ENCODE data around the gene RBM8A. TPM values are rescaled to one million over a fixed set of nuclear protein-coding genes. Genes with fewer than 3 reads are reported as not detected.

Gene RBM8A
- total and polyA plus RNA-seq, 2 experiments from 2014 or later, result 282 to 289 TPM

GRCh38 chr1:145871994-145872924, 55.0 kb downstream of the RBM8A start:
- H3K9me3 ChIP-seq (ENCODE audit: low read depth), result no peaks in the 10 kb centered on the region

More at GRCh38 chr1:145871994-145872924, 55.0 kb downstream of the RBM8A start:
- peak; percentile 13 to 55 for DNase-seq (ENCODE audit: low read depth in 1 of 2, low spot score in 1 of 2)
- TF ChIP-seq CTCF (IDR thresholded peaks at IDR 0.05; ENCODE audit: low read depth, low read length), result no peak
- no peak overlapping the region for H3K27ac ChIP-seq
- no peak overlapping the region for H3K4me3 ChIP-seq
- H3K36me3 ChIP-seq, result no peaks in the 10 kb centered on the region
- H3K4me1 ChIP-seq (ENCODE audit: low read depth), result no peaks in the 10 kb centered on the region
- peaks cover 26% of the 10 kb centered on the region for H3K27me3 ChIP-seq

Other genes with a start within 250 kb of the RBM8A start
- 0.18 TPM in 1 of 2 replicates, not detected in the other for gene PDZK1, start 220.1 kb downstream of the RBM8A start, total RNA-seq
- gene PDZK1, start 220.1 kb downstream of the RBM8A start, polyA plus RNA-seq, result 0.50 and 0.77 TPM in 2 replicates
- not detected in 2 replicates for gene CD160, start 208.0 kb downstream of the RBM8A start, total RNA-seq
- gene CD160, start 208.0 kb downstream of the RBM8A start, polyA plus RNA-seq, result 0.35 and 0.71 TPM in 2 replicates
- 15.7 and 18.8 TPM in 2 replicates for gene RNF115, start 103.4 kb downstream of the RBM8A start, total RNA-seq
- 12.9 and 14.5 TPM in 2 replicates for gene RNF115, start 103.4 kb downstream of the RBM8A start, polyA plus RNA-seq
- gene POLR3C, start 103.3 kb downstream of the RBM8A start, total RNA-seq, result 31.4 and 34.9 TPM in 2 replicates
- gene POLR3C, start 103.3 kb downstream of the RBM8A start, polyA plus RNA-seq, result 33.2 and 44.6 TPM in 2 replicates
- gene NUDT17, start 81.9 kb downstream of the RBM8A start, total RNA-seq, result 19.7 and 23.1 TPM in 2 replicates
- 15.7 and 17.0 TPM in 2 replicates for gene NUDT17, start 81.9 kb downstream of the RBM8A start, polyA plus RNA-seq
- 22.2 and 23.7 TPM in 2 replicates for gene PIAS3, start 68.4 kb downstream of the RBM8A start, total RNA-seq
- 40.5 and 61.5 TPM in 2 replicates for gene PIAS3, start 68.4 kb downstream of the RBM8A start, polyA plus RNA-seq
- 0.11 TPM in 1 of 2 replicates, not detected in the other for gene ANKRD35, start 41.6 kb downstream of the RBM8A start, total RNA-seq
- gene ANKRD35, start 41.6 kb downstream of the RBM8A start, polyA plus RNA-seq, result 0.64 and 0.77 TPM in 2 replicates
- 1.9 and 3.0 TPM in 2 replicates for gene ITGA10, start 17.4 kb downstream of the RBM8A start, total RNA-seq
- gene ITGA10, start 17.4 kb downstream of the RBM8A start, polyA plus RNA-seq, result 5.6 and 6.1 TPM in 2 replicates
- 28.2 and 28.4 TPM in 2 replicates for gene PEX11B, start 8.8 kb downstream of the RBM8A start, total RNA-seq
- 42.3 and 50.1 TPM in 2 replicates for gene PEX11B, start 8.8 kb downstream of the RBM8A start, polyA plus RNA-seq
- 33.4 and 39.2 TPM in 2 replicates for gene LIX1L, start 30.5 kb upstream of the RBM8A start, total RNA-seq
- 46.4 and 59.0 TPM in 2 replicates for gene LIX1L, start 30.5 kb upstream of the RBM8A start, polyA plus RNA-seq
- gene ANKRD34A, start 37.1 kb upstream of the RBM8A start, total RNA-seq, result 4.3 and 5.7 TPM in 2 replicates
- 2.7 and 5.4 TPM in 2 replicates for gene ANKRD34A, start 37.1 kb upstream of the RBM8A start, polyA plus RNA-seq
- 20.6 and 43.4 TPM in 2 replicates for gene POLR3GL, start 37.2 kb upstream of the RBM8A start, total RNA-seq
- gene POLR3GL, start 37.2 kb upstream of the RBM8A start, polyA plus RNA-seq, result 65.1 and 88.2 TPM in 2 replicates
- gene TXNIP, start 69.1 kb upstream of the RBM8A start, total RNA-seq, result 190 and 260 TPM in 2 replicates
- gene TXNIP, start 69.1 kb upstream of the RBM8A start, polyA plus RNA-seq, result 172 and 303 TPM in 2 replicates
- gene HJV, start 94.3 kb upstream of the RBM8A start, total RNA-seq, result 0.18 TPM in 1 of 2 replicates, not detected in the other
- not detected in 2 replicates for gene HJV, start 94.3 kb upstream of the RBM8A start, polyA plus RNA-seq
- 1.1 and 1.2 TPM in 2 replicates for gene NBPF10, start 217.3 kb upstream of the RBM8A start, total RNA-seq
- 0.86 and 0.87 TPM in 2 replicates for gene NBPF10, start 217.3 kb upstream of the RBM8A start, polyA plus RNA-seq

All from cardiac muscle cell (in vitro differentiated cells and primary cell).